Renal pelvis (tissue), 4 donors: ENCODE data around the gene SLCO3A1. TPM values are rescaled to one million over a fixed set of nuclear protein-coding genes. Genes with fewer than 3 reads are reported as not detected.

Experiments used
- DNase-seq: peaks from one replicate; pipeline ENCODE4 v3.0.0-alpha.2; 2013
- polyA plus RNA-seq, 3 donors: library from polyadenylated mRNA; unstranded; fragments of 120-200 nt; gene quantifications; one replicate each; pipeline ENCODE4 v1.2.1, GENCODE V29; 2013; ENCODE audit not compliant: insufficient read length in 3 of 3

The SLCO3A1 gene
- polyA plus RNA-seq, 3 donors = 11.8 to 12.9 (median 12.2) TPM

- no peak for DNase-seq
Measured at GRCh38 chr15:92000709-92001108, 147.2 kb downstream of the SLCO3A1 start.

DNA sequence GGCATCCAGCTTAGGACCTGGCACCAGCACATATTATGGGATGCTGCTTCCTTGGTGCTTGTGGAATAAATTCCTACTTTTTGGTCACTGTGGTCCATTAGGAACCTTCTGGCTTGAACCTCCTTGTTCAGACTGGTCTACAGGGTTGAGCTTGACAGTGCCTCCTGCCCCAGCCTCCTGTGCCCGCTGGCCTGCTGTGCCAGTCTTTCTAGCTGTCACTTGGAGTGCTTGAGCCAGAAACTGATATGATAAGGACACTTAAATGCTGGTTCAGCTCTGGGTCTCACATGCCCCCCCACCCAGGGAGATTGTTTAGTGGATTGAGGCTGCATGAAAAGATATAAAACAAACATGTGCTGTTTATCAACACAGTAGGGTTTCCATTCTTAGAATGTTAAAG is 147.8 kb downstream of the SLCO3A1 start:
- no peak for DNase-seq

DNA sequence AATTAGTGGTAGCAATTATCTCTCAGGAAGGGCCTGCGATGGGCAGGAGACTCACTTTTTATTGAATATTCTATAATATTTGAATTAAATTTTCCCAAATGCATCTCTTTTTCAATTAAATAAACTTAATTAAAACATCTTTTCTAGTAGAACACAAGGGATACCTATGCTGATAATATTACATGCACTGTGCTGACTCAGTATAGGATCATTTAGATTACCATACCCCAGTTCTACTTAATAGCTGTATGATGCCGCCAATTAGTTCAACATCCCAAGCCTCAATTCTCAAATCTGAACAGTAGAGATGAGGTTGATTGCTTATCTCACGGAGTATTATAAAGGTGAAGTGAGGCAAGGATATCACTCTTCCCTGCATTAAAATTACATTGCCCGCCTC is 149.2 kb downstream of the SLCO3A1 start:
- DNase-seq = no peak

GRCh38 chr15:92003515-92004067 is 150.1 kb downstream of the SLCO3A1 start:
- no peak for DNase-seq

DNA sequence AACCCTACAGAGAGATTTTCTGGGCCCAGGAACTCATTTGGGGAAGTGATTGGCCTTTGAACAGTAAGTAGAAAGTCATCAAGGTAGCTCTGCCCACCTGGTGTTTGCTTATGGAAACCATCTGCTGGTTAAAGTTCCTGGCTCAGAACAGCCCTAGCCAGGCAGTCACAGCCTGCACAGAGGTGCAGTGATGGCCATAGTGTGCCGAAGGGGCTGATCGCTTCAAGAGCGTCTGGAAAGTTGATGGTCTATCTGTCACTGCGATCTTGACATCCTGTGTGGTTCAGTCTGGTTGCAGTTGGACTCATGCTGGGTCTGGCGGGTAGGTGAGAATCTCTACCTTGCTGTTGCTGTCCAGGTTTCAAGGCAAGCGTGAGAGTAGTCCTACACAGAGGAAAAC is 151.6 kb downstream of the SLCO3A1 start:
- no peak for DNase-seq

- no peak for DNase-seq
Measured at GRCh38 chr15:92006186-92007028, 152.9 kb downstream of the SLCO3A1 start.

DNA sequence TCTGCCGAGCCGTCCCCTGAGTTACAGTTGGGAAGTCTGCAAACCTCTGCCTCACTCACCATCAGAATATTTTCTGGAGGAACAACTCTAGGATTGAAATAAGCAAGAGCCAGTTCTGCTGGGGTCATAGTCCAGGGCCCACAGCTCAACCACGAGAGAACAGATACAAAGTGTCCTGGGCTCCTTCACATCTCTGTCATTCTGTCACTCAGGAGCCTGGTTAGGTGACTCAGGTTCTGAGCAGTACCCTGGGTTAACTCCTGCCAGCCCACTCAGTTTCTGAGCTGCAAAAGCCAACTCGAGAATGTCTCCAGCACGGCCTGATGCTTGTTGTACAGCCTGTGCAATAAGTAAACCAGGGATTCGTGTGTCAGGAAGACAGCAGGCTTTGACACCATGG is 155.7 kb downstream of the SLCO3A1 start:
- no peak for DNase-seq

- no peak for DNase-seq
Measured at GRCh38 chr15:92011611-92012367, 158.3 kb downstream of the SLCO3A1 start.

GRCh38 chr15:92012368-92012629 is 158.8 kb downstream of the SLCO3A1 start:
- no peak for DNase-seq

GRCh38 chr15:92012881-92013280 is 159.4 kb downstream of the SLCO3A1 start:
- no peak for DNase-seq

DNA sequence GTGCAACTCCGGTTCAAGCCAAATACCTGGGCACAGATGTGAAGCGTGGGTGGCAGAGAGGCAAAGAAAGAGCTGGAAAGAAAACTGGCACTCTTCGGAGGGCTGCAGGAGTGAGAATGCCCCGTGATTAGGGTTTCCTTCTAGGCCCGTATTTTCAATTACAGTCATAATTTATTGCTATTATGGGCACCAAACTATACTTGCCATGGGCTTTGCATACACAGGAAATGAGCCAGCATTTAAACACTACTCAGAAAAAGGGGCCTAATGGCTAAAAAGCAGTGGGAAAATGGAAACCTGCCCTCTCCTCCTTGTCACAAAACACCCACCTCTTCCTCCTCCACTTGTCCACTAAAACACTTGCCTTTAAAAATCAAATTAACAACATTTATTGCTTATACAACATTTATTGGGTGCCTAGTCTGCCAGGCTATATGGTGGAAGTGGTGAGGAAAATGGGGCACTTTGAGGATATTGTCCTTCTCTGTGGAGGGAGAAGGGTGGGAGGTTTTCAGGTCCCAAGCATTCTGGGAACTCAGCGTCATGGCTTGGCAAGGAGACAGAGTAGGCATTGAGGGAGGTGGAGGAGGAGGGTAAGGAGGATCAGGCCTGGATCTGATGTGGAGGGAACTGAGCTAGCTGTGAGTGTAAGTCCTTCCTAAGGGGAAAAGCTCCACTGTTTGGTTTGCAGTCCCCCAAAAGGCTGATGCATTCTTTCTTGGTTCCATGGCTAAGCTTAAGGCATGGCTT is 160.9 kb downstream of the SLCO3A1 start:
- DNase-seq = no peak

- DNase-seq = no peak
Measured at GRCh38 chr15:92017882-92018534, 164.5 kb downstream of the SLCO3A1 start.

GRCh38 chr15:92018535-92019239 is 165.2 kb downstream of the SLCO3A1 start:
- DNase-seq = no peak

GRCh38 chr15:92019706-92020105 is 166.2 kb downstream of the SLCO3A1 start:
- DNase-seq = no peak

GRCh38 chr15:92020207-92020606 is 166.7 kb downstream of the SLCO3A1 start:
- DNase-seq = no peak

DNA sequence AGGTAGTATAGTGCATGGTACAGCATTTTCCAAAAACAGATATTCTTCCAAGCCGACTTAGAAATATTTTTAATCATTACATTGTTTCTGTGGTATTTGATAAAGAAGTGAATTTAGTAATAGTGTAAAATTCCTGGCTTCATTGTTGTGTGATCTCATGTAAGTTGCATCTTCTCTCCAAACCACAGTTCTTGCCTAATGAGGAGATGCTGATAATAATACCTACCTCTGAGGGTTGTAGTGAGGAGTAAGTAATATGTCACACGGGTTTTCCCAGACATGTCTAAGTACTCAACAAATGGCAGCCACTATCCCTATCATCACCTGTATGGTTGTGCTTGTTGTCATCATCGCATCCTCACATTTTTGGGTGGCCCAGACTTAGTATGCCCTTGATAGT is 167.3 kb downstream of the SLCO3A1 start:
- DNase-seq = no peak

GRCh38 chr15:92021792-92022191 is 168.3 kb downstream of the SLCO3A1 start:
- DNase-seq = no peak

DNA sequence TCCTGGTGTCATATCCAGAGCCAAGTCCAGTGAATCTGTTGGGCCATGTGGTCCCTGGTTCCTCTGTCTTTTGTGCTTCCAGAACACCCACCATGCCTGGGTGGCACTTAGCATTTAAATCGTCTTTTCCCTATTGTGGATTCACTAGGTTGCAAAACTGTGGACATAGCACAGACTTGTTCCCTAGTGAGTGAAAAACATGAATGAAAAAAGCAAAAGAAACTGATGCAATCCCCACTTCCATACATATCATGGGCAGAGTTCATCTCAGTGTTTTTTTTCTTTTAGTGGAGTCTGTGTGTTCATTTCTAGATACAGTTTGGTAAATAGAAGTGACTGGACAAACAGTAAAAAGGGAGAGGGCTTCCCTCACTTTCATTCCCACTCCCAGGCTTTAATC is 170.5 kb downstream of the SLCO3A1 start:
- DNase-seq = no peak

- DNase-seq = no peak
Measured at GRCh38 chr15:92025706-92026270, 172.3 kb downstream of the SLCO3A1 start.

DNA sequence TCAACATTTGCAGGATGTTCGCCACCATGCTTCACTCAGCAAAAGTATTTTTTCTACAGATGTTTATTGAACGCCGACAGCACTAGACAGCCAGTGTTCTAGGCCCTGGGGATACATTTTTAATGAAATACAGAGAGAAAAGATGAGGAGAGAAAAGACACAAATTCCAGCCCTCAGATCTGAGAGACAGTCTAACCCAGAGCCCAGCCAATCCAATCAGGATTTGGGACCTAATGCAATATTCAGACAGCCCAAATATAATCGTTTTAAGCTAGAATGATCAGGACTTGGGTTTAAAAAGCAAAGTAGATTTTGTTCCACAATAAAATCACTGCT is 174.8 kb downstream of the SLCO3A1 start:
- DNase-seq = no peak

- DNase-seq = no peak
Measured at GRCh38 chr15:92029767-92030166, 176.3 kb downstream of the SLCO3A1 start.
